ENCODE measurements around the gene CFL1. TPM values are rescaled to one million over a fixed set of nuclear protein-coding genes. Genes with fewer than 3 reads are reported as not detected.

Gene CFL1
- polyA plus RNA-seq, 1 donor = 578 TPM

DNA sequence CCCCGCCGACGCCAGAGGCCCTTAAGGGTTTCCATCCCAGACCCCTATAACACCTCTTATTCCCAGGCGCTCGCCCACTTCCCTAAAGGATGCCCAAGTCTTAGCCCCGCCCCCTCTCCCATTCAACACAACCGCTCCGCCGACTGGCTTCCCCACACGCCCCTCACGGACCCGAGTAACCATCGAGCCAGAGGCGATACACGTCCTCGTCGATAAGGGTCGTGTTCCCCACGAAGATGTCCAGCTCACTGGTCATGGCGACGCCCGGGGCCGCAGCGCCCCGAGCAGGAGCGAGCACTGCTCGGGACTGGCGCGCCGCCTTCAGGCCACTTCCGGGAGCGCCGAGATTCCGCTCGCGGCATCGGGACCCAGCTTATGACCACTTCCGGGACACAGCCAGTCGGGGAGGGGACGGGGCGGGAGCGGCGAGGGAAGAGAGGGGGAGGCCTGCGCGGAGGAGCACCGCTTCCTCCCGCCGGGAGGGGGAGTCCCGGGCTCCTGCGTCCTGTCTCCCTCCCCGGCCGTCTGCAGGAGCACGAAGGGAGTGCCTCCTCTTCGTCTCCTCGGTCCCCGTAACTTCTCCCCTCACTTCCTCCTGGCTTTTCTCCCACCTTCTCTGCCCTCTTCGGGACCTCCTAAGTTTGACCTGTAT lies 30.3 kb upstream of the CFL1 start, which contains the start of gene FIBP:
FIBP (minus strand) TSS at position 309 of the 652 bp plus-strand sequence; CDS start at position 256, 53 bp downstream.
- DNase-seq (ENCODE audit: low read depth) = peak; percentile 86

DNA sequence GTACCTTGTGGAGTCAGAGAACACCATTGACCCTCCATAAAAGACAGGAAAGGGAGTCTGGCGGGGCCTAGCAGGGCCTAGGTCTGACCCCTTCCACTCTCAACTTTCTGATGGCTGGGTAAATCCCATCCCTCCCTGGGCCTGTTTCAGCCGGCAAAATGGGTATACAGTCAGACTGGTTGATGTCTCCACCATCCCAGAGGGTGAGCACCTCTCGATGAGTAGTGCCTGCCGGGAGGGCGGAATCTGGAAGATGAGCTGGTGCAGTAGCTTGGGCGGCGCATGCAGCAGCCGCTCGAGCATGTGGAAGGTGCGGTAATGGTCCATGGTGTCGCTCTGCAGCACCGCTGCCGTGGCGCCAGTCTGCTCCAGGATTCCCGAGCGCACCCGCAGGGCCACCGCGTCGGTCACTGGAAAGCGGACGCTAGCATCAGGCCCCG lies 29.8 kb upstream of the CFL1 start:
- DNase-seq (ENCODE audit: low read depth) = no peak

DNA sequence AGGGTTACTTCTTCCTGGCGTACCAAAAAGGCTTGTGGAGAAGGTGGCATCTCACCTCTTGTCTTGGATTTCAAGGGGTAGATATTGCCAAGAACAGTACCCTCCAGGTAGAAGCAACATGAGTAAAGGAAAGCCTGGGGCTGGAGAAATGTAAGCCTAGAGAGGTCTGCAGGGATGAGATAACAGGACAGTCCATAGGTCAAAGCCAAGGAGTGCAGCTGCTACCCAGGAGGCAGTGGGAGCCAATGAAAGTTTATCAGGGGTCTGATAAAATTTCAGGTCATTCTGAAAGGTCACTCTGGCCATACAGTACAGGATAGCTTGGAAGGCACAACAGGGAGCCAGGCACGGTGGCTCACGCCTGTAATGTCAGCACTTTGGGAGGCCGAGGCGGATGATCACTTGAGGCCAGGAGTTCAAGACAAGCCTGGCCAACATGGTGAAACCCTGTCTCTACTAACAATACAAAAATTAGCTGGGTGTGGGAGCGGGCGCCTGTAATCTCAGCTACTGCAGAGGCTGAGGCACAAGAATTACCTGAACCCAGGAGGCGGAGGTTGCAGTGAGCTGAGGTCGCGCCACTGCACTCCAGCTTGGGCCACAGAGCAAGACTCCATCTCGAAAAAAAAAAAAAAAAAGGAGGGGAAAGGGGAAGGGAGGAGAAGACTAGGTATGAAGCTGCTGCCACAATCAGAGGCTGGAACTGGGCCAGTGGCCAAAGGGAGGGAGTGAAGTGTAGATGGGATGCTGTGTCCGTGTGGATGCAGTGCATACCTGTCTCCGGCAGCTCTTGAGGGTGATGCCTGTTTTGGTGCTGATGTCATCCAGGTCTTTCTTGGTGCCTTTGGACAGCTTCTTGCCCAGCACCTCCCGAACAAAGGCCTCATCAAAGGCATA lies 29.1 kb upstream of the CFL1 start:
- no peak for DNase-seq (ENCODE audit: low read depth)

- no peak for DNase-seq (ENCODE audit: low read depth)
Observed at GRCh38 chr11:65885808-65886536, 28.0 kb upstream of the CFL1 start.

DNA sequence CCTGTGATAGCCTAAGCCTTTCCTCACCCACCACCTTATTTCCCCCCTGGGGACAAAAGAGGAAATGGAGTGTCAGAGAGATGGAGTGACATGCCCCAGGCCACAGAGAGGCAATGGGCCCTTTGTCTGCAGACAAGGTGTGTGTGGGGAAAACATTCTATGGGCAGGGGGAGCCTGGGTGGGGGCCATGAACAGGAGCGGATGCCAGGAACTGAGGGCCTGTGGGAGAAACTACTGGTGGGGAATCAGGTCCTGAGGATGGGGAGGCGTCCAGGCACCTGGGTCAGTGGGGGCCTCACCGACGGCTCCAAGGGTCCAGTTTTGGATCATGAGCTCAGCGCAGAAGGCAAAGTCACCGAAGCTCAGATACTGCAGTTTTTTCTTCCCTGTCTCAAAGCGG lies 27.3 kb upstream of the CFL1 start:
- no peak for DNase-seq (ENCODE audit: low read depth)

DNA sequence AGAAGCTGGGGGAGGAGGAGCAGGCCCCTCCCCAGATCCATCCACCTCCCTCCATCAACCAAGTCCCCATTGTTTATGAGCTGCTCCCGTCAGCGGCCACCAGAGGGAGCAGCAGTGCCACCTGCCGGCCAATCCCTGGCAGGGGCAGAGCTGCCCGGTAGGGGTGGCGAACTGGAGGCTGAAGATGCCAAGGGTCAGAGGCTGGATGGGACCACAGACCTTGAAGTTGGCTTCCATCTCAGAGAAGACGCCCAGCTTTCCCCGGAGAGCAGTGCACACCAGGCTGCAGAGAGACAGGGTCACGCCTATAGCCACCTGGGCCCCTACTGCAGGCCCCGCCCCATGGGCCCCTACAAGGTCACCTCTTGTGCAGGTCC lies 26.7 kb upstream of the CFL1 start:
- DNase-seq (ENCODE audit: low read depth) = no peak

- DNase-seq (ENCODE audit: low read depth) = no peak
Observed at GRCh38 chr11:65883786-65884715, 26.1 kb upstream of the CFL1 start.

DNA sequence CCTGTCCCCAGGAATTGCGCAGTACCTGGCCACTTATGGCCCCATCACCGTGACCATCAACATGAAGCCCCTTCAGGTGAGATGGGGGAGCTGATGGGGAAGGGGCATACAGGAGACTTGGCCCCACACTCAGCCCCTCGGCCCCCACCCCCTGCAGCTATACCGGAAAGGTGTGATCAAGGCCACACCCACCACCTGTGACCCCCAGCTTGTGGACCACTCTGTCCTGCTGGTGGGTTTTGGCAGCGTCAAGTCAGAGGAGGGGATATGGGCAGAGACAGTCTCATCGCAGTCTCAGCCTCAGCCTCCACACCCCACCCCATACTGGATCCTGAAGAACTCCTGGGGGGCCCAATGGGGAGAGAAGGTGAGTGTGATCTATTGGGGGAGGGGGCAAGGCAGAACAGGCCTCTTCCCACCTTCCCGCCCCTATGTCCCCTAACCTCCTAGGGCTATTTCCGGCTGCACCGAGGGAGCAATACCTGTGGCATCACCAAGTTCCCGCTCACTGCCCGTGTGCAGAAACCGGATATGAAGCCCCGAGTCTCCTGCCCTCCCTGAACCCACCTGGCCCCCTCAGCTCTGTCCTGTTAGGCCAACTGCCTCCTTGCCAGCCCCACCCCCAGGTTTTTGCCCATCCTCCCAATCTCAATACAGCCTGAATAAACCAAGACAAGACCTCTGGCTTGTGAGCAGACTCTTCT lies 25.2 kb upstream of the CFL1 start:
- no peak for DNase-seq (ENCODE audit: low read depth)

- DNase-seq (ENCODE audit: low read depth) = no peak
Observed at GRCh38 chr11:65882120-65883057, 24.4 kb upstream of the CFL1 start.

- no peak for DNase-seq (ENCODE audit: low read depth)
Observed at GRCh38 chr11:65880844-65881421, 23.0 kb upstream of the CFL1 start.

DNA sequence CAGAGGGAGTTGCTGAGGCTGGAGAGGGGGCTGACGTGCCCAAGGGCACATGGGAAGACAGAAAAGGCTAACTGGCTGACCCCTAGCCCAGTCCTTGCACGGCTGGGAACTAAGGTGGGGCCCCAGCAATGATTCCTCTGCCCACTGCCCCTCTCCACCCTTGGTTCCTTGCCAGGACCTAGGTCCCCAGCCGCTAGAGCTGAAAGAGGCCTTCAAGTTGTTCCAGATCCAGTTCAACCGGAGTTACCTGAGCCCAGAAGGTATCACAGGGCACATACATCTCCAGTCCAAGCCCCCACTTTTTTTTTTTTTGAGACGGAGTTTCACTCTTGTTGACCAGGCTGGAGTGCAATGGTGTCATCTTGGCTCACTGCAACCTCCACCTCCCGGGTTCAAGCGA lies 22.0 kb upstream of the CFL1 start:
- no peak for DNase-seq (ENCODE audit: low read depth)

DNA sequence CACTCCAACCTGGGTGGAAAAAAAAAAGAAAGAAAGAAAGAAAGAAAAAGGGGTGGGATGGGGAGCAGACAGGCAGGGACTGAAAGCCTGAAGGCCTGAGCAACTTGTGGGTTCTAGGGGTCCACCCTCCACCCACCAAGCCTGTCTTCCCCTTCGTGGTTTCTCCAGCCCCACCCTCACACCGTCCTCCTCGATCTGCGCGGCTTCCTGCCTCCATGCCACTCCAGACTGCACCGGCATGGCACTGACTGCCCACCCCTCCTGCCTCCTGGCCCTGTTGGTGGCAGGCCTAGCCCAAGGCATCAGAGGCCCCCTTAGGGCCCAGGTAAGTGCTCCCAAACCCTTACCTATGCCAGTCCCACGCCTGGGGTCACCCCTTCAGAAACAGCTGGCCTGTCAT lies 21.6 kb upstream of the CFL1 start, which contains the start of gene CTSW:
CTSW (plus strand) TSS at position 221 of the 400 bp plus-strand sequence; CDS start at position 239, 18 bp downstream.
- no peak for DNase-seq (ENCODE audit: low read depth)

DNA sequence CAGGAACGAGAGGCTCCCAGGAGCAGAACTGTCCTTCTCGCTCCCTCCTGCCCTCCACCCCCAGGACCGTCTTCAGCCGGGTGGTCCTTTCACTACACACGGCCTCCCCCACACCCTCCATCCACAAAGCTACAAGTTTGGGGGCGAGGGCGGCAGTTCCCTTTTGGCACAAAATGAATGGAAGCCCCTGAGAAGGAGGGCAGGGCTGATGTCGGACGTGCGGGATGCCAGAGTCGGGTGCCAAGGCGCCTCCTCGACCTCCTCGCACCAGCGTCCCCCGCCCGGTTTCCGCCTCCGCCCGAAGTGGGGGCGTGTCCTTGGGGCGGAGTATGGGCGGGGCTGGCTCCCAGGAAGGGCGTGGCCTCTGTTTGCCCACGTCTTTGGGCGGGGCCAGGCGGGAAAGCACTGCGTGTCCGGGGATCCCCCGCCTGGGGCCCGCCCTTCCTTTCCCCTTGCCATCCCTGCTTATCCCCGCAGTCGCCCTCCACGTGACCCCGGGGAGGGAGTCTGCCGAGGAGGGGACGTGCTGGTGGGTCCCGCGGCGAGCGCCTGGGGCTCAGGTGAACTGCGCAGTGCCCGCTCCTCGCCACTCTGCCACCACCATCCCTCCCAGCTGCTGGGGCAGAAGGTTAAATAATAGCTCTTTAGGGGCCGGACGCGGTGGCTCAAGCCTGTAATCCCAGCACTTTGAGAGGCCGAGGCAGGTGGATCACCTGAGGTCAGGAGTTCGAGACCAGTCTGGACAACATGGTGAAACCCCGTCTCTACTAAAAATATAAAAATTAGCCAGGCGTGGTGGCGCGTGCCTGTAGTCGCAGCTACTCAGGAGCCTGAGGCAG lies 15.6 kb upstream of the CFL1 start:
- no peak for DNase-seq (ENCODE audit: low read depth)

- DNase-seq (ENCODE audit: low read depth) = no peak
Observed at GRCh38 chr11:65872586-65873317, 14.8 kb upstream of the CFL1 start, which contains the start of gene EFEMP2. TSS of gene EFEMP2 (minus strand) at chr11:65872800. CDS start at chr11:65872354, 446 bp downstream.

DNA sequence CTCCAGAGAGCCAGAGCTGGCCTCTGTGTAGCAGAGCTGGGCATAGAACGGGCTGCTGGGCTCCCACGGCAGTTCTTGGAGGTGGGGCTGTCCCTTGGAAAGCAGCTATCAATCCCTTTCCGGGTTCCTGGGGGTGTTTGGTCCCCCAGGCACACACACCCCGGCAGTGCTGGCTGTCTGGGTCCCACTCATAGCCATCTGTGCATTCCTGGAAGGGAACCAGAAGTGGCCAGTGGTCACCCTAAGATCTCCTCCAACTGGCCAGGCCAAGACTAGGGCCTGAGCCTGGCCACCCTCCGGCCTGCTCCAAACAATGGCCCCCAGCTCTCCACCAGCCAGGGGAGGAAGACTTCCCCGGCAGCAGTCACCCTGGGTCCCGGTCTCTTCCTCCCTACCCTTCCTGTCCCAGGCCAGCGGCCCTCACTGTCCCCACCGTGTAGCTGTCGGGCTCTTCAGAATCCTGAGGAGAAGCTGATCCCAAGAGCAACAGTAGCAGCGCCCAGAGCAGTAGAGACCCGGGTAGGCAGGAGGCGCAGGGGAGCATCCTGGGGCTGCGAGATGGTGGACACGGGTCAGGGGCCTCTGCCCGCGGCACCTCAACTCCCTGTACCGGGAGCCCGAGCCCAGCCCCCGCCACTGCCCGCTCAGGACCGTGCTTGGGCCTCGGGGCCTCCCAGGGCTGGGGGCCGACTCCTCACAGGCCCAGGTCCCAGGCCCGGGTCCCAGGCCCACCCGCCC lies 14.0 kb upstream of the CFL1 start:
- no peak for DNase-seq (ENCODE audit: low read depth)

Data from forelimb muscle (tissue), 1 donor.